T-helper 2 cell (primary cell): ENCODE results near the gene SCAI.
"Not testable (repeated sequence)": the region's sequence is repeated elsewhere in the genome, so short reads cannot be mapped to it uniquely, and the experiment has no call there.

Experiments
- DNase-seq, 5 experiments: peaks; one replicate each; pipeline versions ENCODE4 v3.0.0 to v3.0.0-alpha.2; 2012 to 2022

The SCAI gene

GRCh38 chr9:125103021-125103420 is 40.3 kb downstream of the SCAI start:
- DNase-seq: no peak

GRCh38 chr9:125100822-125101221 is 42.5 kb downstream of the SCAI start:
- DNase-seq: no peak

GRCh38 chr9:125099816-125100215 is 43.5 kb downstream of the SCAI start:
- DNase-seq: no peak

- DNase-seq: no peak
Measured at GRCh38 chr9:125095821-125096443, 47.4 kb downstream of the SCAI start.

GRCh38 chr9:125091121-125091520 is 52.2 kb downstream of the SCAI start:
- DNase-seq: no peak

GRCh38 chr9:125089331-125089730 is 54.0 kb downstream of the SCAI start:
- peak in 1 of 5 experiments; percentile 81 for DNase-seq

- no peak for DNase-seq
Measured at GRCh38 chr9:125088752-125089151, 54.6 kb downstream of the SCAI start.

- DNase-seq: no peak
Measured at GRCh38 chr9:125085703-125086477, 57.4 kb downstream of the SCAI start.

GRCh38 chr9:125082197-125082596 is 61.1 kb downstream of the SCAI start:
- not testable (repeated sequence) for DNase-seq

- not testable (repeated sequence) for DNase-seq
Measured at GRCh38 chr9:125080797-125081196, 62.5 kb downstream of the SCAI start.

- no peak for DNase-seq
Measured at GRCh38 chr9:125079931-125080330, 63.4 kb downstream of the SCAI start.

GRCh38 chr9:125075997-125076396 is 67.3 kb downstream of the SCAI start:
- DNase-seq: no peak

- DNase-seq: no peak
Measured at GRCh38 chr9:125074976-125075375, 68.4 kb downstream of the SCAI start.

GRCh38 chr9:125066839-125067619 is 76.3 kb downstream of the SCAI start:
- DNase-seq: no peak

GRCh38 chr9:125061391-125061790 is 81.9 kb downstream of the SCAI start:
- DNase-seq: no peak

GRCh38 chr9:125049212-125050049 is 93.9 kb downstream of the SCAI start:
- no peak for DNase-seq

GRCh38 chr9:125043631-125044030 is 99.7 kb downstream of the SCAI start:
- no peak for DNase-seq

GRCh38 chr9:125043148-125043547 is 100.2 kb downstream of the SCAI start:
- no peak for DNase-seq

- DNase-seq: no peak
Measured at GRCh38 chr9:125038166-125038565, 105.2 kb downstream of the SCAI start.

- no peak for DNase-seq
Measured at GRCh38 chr9:125028041-125028440, 115.3 kb downstream of the SCAI start.

GRCh38 chr9:125024917-125025316 is 118.4 kb downstream of the SCAI start:
- DNase-seq: peak in 1 of 5 experiments; percentile 10

GRCh38 chr9:125021069-125021468 is 122.3 kb downstream of the SCAI start:
- DNase-seq: no peak

GRCh38 chr9:125015655-125016054 is 127.7 kb downstream of the SCAI start:
- not testable (repeated sequence) for DNase-seq
